SJCRH30 (cell line): ENCODE measurements around the gene PTK6. TPM values are rescaled to one million over a fixed set of nuclear protein-coding genes. Genes with fewer than 3 reads are reported as not detected.

ENCODE experiments used
- total RNA-seq: library from RNA; depleted of rRNA; stranded (reverse); fragments of >200 nt; shearing (Covaris generic); gene quantifications from 2 replicates; pipeline ENCODE4 v1.2.3, GENCODE V29; 2014; rRNA removed

The PTK6 gene
- total RNA-seq, 1 experiment from 2014 or later, result 1.4 TPM

Other genes with a start within 250 kb of the PTK6 start
- gene COL20A1, start 244.2 kb downstream of the PTK6 start, total RNA-seq, result 0.18 TPM in 1 of 2 replicates, not detected in the other
- 0.06 TPM in 1 of 2 replicates, not detected in the other for gene CHRNA4, start 176.0 kb downstream of the PTK6 start, total RNA-seq
- gene KCNQ2, start 64.7 kb downstream of the PTK6 start, total RNA-seq, result not detected in 2 replicates
- gene EEF1A2, start 38.3 kb downstream of the PTK6 start, total RNA-seq, result 0.76 and 1.4 TPM in 2 replicates
- gene PPDPF, start 16.6 kb downstream of the PTK6 start, total RNA-seq, result 149 and 171 TPM in 2 replicates
- not detected in 2 replicates for gene SRMS, start 10.4 kb upstream of the PTK6 start, total RNA-seq
- gene FNDC11, start 16.8 kb upstream of the PTK6 start, total RNA-seq, result 0.02 and 0.20 TPM in 2 replicates
- 4.6 and 5.7 TPM in 2 replicates for gene HELZ2, start 36.9 kb upstream of the PTK6 start, total RNA-seq
- 19.5 and 20.2 TPM in 2 replicates for gene GMEB2, start 89.7 kb upstream of the PTK6 start, total RNA-seq
- gene STMN3, start 116.0 kb upstream of the PTK6 start, total RNA-seq, result 36.6 and 38.0 TPM in 2 replicates
- gene RTEL1, start 120.9 kb upstream of the PTK6 start, total RNA-seq, result 16.7 and 25.6 TPM in 2 replicates
- 1.3 and 1.7 TPM in 2 replicates for gene TNFRSF6B, start 159.3 kb upstream of the PTK6 start, total RNA-seq
- gene ARFRP1, start 170.6 kb upstream of the PTK6 start, total RNA-seq, result 39.3 and 44.5 TPM in 2 replicates
- gene ZGPAT, start 170.7 kb upstream of the PTK6 start, total RNA-seq, result 24.9 and 26.2 TPM in 2 replicates
- gene LIME1, start 199.3 kb upstream of the PTK6 start, total RNA-seq, result 4.5 and 10.0 TPM in 2 replicates
- 52.8 and 64.7 TPM in 2 replicates for gene SLC2A4RG, start 202.4 kb upstream of the PTK6 start, total RNA-seq